GM19035 (cell line): Measurements from ENCODE around the gene MAP3K3.

Experiments
- ATAC-seq: cut with Tn5 transposase; IDR thresholded peaks from one replicate; pipeline ENCODE4 v1.9.1; 2021; ENCODE audit not compliant: unreplicated experiment

The MAP3K3 gene

GRCh38 chr17:63689479-63689878 lies 67.3 kb downstream of the MAP3K3 start:
- ATAC-seq = no peak

DNA sequence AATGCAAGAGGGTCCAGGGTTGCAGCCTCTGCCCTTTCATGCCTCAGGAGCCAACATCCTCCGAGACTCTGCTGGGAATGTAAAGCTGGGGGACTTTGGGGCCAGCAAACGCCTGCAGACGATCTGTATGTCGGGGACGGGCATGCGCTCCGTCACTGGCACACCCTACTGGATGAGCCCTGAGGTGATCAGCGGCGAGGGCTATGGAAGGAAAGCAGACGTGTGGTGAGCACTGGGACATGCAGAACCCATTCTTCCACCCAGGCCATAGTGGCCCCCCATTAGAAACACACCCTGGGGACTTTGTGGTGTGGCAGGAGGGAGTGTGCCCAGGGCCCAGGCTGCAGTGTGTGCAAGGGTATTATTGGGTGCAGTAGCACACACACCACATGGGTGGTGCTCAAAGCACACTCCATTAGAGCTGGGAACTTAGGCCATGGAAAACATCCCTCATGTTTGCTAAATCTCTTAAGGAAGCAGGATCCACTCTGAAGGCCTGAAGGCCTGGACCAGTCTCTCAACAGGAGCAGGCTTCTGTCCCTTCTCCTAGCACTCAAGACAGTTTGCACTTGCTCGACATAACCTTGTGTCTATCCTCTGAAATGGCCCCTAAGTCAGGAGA lies 70.1 kb downstream of the MAP3K3 start:
- no peak for ATAC-seq

DNA sequence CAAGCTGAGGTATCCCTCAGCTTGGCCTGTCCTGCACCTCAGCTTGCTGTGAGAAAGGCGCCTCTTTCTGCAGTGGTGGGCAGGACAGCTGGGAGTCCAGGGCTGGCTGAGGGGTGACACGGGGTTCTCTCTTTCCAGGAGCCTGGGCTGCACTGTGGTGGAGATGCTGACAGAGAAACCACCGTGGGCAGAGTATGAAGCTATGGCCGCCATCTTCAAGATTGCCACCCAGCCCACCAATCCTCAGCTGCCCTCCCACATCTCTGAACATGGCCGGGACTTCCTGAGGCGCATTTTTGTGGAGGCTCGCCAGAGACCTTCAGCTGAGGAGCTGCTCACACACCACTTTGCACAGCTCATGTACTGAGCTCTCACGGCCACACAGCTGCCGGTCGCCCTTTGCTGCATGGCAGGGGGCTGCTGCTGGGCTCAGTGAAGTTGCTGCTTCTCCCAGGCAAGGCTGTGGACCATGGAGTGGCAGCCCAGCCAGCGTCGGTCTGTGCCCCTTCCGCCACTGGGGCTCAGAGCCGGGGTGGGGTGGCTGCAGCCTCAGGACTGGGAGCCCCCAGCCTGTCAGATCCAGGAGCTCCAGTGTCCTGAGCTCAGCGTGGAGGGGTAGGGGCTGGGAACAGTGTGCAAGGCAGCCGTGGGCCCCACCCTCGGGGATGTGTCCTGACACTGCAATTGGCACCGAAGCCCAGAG lies 71.3 kb downstream of the MAP3K3 start:
- ATAC-seq = no peak

DNA sequence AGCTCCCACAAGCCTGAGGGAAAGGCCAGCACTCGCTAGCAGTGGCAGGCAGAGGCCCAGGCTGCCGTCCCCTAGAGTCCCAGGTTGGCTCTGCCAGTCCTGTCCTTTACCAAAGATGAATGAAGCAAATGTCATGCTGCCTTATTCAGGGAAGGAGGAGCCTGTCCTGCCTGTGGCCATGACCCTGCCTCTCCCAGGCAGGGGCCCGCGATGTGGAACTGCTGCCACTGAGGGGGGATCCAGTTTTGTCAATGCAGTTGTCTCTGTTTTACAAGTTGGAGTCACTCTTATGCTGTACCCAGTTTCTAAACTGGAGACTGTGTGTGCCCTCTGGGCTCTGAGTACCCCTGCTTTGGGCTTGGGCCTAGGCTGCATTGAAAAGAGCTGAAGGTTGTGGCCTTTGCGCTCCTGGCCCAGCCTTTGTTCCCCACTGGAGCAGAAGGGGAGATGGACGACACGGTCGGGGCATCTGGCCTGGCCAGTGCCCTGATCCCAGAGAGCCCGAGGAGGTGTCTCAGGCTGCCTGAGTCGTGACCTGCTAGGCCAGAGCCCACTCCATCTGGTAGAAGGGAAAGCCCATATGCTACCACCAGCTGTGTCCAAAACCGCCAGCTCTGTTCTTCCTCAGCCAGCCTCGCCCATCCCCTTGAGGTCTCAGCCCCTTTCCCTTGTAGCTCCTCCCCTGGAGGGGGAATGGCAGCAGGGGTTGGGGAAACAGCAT lies 72.2 kb downstream of the MAP3K3 start:
- no peak for ATAC-seq

DNA sequence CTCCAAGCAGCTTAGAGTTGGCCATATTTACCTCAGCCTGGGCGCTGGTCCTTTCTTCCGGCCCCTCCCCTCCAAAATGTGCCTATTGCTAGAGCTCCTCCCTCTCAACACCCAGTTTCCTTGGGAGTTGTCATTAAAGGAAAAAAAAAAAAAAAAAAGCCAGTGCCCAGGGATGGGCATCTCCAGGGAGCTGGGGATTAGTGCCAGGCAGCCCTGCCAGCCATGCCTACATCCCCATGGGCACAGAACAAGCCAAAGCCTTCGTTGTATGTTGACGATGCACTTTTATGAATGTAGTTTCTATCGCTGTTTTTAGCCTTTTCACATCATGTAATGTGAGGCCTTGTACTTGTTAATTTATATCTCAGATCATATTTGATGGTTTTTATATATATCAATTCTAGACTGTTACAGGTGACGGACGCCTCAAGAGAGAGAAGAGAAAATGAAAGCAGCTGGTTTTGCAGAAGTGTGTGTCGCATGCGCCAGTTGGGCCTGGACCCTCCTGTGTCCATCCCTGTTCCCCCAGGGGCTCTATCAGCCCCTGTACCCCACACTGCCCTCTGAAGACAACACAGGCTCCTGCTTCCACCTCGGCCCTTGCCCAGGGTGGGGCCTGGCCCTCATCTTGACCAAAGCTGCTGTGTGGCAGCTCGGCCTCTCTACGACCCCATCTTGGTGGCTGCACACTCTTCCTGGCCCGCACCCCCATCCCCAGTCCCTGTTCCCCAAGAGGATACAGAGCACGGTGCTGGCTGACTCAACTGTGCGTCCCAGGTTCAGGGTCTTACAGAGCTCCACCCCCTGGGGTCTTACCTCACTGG lies 72.9 kb downstream of the MAP3K3 start:
- ATAC-seq = no peak

DNA sequence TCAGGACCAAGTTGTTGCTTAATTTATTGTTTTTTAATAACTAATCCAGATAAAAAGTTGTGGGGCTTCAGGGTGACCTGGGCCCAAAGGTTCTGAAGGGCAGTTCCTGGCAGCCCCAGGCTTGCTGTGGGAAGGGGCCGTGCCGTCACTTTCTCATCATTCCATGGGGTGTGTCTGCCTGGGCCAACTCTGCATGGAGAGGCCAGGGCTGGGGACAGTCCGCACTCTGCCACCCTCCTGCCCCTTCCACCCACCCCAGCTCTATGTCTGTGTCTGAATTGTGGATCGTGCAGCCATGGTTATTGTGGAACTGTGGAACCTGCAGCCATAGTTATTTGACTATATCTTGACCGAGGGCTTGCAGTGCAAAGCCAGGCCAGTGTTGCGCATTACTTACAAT lies 73.7 kb downstream of the MAP3K3 start:
- ATAC-seq = no peak

DNA sequence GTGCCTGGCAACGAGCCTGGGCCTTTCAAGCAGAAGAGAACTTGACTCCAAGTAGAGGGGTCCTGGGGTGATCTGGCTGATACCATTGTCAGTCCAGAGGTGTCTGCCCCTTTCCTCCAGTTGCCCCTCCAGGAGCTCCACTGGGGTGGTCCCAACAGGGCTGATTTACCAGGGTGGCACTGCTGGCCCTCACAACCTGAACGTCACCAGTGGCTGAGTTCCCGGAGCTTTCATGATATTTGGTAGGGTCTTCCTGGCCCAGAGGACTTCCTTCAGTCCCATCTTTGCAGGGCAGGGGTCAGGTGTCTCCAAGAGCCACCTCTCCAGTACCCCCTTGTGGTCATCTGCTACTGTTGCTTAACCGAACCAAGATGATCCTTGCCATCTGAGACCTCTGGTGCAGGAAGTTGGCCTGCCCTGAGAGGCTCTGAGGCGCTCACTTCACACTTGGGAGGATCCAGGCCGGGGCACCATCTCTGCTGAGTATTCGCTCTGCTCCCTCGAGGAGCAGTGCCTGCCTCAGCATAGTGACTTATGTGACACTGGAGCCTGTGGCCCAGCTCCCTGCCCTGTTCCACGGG lies 74.3 kb downstream of the MAP3K3 start:
- no peak for ATAC-seq

GRCh38 chr17:63697341-63698286 lies 75.4 kb downstream of the MAP3K3 start:
- ATAC-seq = peak; percentile 19

- no peak for ATAC-seq
Observed at GRCh38 chr17:63698381-63698885, 76.2 kb downstream of the MAP3K3 start.

DNA sequence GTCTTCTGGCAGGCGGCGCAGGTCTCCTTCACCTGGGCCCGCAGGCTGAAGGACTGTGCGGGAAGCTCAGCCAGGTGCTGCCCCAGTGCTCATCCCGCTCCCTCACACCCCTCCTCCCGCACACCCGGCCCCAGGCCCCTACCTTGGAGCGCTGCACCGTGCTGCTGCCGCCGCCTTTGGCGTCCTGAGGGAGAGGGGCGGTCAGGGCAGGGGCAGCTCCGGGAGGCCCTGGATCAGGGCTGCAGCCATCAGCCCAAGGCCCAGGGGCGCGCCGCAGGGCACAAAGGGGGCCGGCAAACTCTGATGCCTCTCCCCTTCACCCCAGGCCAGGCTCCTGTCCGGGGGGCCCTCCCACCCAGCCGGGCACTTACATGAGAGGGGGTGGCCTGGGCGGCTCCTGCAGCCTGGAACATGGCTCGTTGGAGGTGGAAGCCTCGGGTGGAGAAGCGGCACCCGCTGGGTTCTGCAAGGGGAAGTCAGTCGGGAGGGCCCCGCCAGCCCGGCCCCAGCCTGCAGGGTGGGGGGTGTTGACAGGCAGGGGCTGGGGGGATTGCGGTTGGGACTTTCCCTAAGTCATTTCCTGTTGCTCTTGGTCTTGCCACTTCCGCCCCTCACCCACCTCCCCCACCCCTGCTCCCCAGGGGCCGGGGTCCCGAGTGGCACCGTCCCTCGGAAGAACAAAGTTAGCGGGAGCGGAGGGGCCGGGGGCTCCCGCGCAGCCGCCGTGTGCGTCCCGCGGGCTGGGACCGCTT lies 76.8 kb downstream of the MAP3K3 start:
- ATAC-seq = peak; percentile 30

GRCh38 chr17:63699638-63700527 lies 77.7 kb downstream of the MAP3K3 start, which contains the start of gene LIMD2:
Gene LIMD2, minus strand, starts transcription at chr17:63700125. Its CDS starts 827 bp downstream, at chr17:63699298.
- peak; percentile 18 for ATAC-seq

GRCh38 chr17:63700528-63701455 lies 78.6 kb downstream of the MAP3K3 start:
- ATAC-seq = no peak

DNA sequence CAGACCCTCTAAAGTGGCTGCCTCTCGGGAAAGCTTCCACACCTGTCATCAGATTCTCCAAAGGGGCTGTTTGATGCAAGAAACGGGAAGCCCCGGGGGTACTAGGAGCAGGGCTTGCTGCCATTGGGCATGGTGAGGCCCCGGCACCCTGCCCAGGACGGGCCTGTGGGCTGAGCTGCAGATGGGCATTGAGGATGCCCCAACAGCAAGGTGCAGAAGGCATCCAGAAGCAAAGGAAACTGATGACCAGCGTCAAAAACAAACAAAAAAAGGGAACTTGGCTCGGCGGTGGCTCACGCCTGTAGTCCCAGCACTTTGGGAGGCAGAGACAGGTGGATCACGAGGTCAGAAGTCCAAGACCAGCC lies 79.2 kb downstream of the MAP3K3 start:
- ATAC-seq = no peak

DNA sequence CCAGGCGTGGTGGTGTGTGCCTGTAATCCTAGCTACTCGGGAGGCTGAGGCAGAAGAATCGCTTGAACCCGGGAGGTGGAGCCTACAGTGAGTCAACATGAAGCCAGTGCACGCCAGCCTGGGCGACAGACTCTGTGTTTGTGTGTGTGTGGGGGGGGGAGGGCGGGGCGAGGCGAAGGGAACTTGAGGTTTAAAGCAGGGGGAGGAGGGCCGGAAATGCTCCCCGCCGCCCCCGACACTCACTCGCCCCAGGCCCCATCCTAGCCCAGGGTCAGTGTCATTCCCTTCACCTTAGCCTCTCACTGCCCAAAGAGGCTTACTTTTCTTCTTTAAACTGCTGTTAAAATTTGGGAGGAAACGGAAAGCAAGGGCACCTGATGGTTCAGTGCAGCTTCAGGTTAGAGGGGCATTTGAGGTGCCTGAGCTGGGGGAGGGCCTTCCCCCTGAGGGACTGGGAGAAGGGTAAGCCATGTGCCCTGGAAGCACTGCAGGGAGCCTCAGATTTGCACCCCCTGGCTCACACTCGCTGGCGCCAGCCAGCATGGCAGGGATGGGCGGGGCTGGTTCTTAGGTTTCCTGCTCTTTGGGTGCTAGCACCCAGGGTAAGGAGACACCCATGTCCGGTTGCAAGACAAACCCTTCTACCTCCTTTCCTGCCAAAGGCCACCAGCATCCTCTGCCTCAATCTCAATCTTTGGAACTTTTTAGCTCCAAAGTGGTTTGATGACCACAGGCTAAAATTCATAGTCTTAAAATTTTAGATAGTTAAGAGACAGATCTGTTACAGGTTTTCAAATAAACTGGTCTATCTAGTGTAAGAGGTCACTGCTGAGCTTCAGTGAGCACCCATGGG lies 79.9 kb downstream of the MAP3K3 start:
- ATAC-seq = no peak

- ATAC-seq = no peak
Observed at GRCh38 chr17:63702721-63703015, 80.5 kb downstream of the MAP3K3 start.

DNA sequence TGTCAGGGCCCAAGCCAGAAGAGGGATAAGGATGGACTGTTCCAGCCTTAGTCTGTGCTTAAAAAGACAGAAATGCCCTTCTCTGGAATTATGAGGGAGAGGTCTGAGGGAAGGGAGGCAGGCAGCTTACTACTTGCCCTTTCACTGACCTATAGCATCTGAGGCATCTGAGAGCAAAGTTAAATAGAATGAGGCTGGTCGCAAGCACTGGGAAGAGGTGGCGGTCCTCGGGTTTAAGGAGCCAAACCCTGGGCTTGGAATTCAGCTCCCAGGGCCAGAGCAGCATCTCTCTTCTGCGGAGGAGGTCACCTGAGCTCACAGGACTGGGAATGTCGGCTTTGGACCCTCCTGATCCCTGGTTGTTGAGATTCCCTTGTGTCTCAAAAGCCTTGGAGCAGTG lies 80.8 kb downstream of the MAP3K3 start:
- no peak for ATAC-seq
